HG03045 (cell line): ENCODE results near the gene IL31RA.
"Not testable (repeated sequence)": the region's sequence is repeated elsewhere in the genome, so short reads cannot be mapped to it uniquely, and the experiment has no call there.

ENCODE experiments used
- ATAC-seq: cut with Tn5 transposase; IDR thresholded peaks from one replicate; pipeline ENCODE4 v1.9.1; 2021; ENCODE audit warnings: mild to moderate bottlenecking, moderate library complexity; ENCODE audit not compliant: unreplicated experiment

Gene IL31RA

GRCh38 chr5:55850839-55851674, at the start of gene IL31RA:
Gene IL31RA, plus strand, starts transcription at chr5:55851357. Its CDS starts 214 bp downstream, at chr5:55851571.
- ATAC-seq: no peak

- ATAC-seq: not testable (repeated sequence)
Observed at GRCh38 chr5:55808814-55809213, 42.3 kb upstream of the IL31RA start.

GRCh38 chr5:55815939-55816338, 35.2 kb upstream of the IL31RA start:
- not testable (repeated sequence) for ATAC-seq

GRCh38 chr5:55816342-55816741, 34.8 kb upstream of the IL31RA start:
- no peak for ATAC-seq

GRCh38 chr5:55817030-55817429, 34.1 kb upstream of the IL31RA start:
- ATAC-seq: no peak

- no peak for ATAC-seq
Observed at GRCh38 chr5:55820488-55820887, 30.7 kb upstream of the IL31RA start.

GRCh38 chr5:55821731-55822512, 29.2 kb upstream of the IL31RA start:
- ATAC-seq: no peak

- ATAC-seq: no peak
Observed at GRCh38 chr5:55823151-55823796, 27.9 kb upstream of the IL31RA start.

- no peak for ATAC-seq
Observed at GRCh38 chr5:55829956-55830355, 21.2 kb upstream of the IL31RA start.

- no peak for ATAC-seq
Observed at GRCh38 chr5:55832446-55832845, 18.7 kb upstream of the IL31RA start.

GRCh38 chr5:55836191-55836590, 15.0 kb upstream of the IL31RA start:
- ATAC-seq: no peak

GRCh38 chr5:55841976-55842375, 9.2 kb upstream of the IL31RA start:
- ATAC-seq: no peak

GRCh38 chr5:55847837-55848236, 3.3 kb upstream of the IL31RA start:
- no peak for ATAC-seq

- no peak for ATAC-seq
Observed at GRCh38 chr5:55848783-55849182, 2.4 kb upstream of the IL31RA start.

- ATAC-seq: no peak
Observed at GRCh38 chr5:55851675-55851979, 470 bp downstream of the IL31RA start.

- no peak for ATAC-seq
Observed at GRCh38 chr5:55852503-55852902, 1.3 kb downstream of the IL31RA start.

GRCh38 chr5:55853041-55853670, 2.0 kb downstream of the IL31RA start:
- ATAC-seq: no peak

GRCh38 chr5:55853818-55854217, 2.7 kb downstream of the IL31RA start:
- ATAC-seq: no peak

GRCh38 chr5:55855509-55855908, 4.4 kb downstream of the IL31RA start:
- ATAC-seq: no peak

GRCh38 chr5:55856516-55857246, 5.5 kb downstream of the IL31RA start:
- no peak for ATAC-seq

- ATAC-seq: no peak
Observed at GRCh38 chr5:55857247-55857640, 6.1 kb downstream of the IL31RA start.
